WTC11 (cell line): ENCODE data around the gene ADIPOR2. TPM values are rescaled to one million over a fixed set of nuclear protein-coding genes. Genes with fewer than 3 reads are reported as not detected.

Experiments used
- ATAC-seq: fragments of 200-7000 bp; cut with Tn5 transposase; 2 replicates; pipeline ENCODE4 v1.10.0; 2021; ENCODE audit warnings: mild to moderate bottlenecking, moderate library complexity
- CTCF ChIA-PET: fragments of 300-600 bp; sonication (Branson Sonifier 250); formaldehyde crosslinking; loops from one replicate; lab custom pipeline; 2021; ENCODE audit warnings: antibody characterized with exemption; lab: Charles Lee
- POLR2A ChIA-PET: fragments of 350-600 bp; sonication (Branson Sonifier 250); formaldehyde crosslinking; loops from one replicate; lab custom pipeline; 2021; ENCODE audit warnings: antibody characterized with exemption; lab: Charles Lee
- DNase-seq: peaks from one replicate; pipeline ENCODE4 v3.0.0; 2021; ENCODE audit warnings: low spot score
- H3K27ac Mint-ChIP-seq: 2 replicates; pipeline ENCODE4 v1.8.0; 2021; ENCODE audit warnings: mixed read lengths
- H3K27me3 Mint-ChIP-seq: 2 replicates; pipeline ENCODE4 v1.8.0; 2021; ENCODE audit warnings: low read depth, mild to moderate bottlenecking, moderate library complexity, mixed read lengths
- H3K36me3 Mint-ChIP-seq: 2 replicates; pipeline ENCODE4 v1.8.0; 2021; ENCODE audit warnings: mixed read lengths
- H3K4me1 Mint-ChIP-seq: 2 replicates; pipeline ENCODE4 v1.8.0; 2022; ENCODE audit warnings: mixed read lengths
- H3K4me3 Mint-ChIP-seq: 2 replicates; pipeline ENCODE4 v1.8.0; 2021; ENCODE audit warnings: mild to moderate bottlenecking, moderate library complexity, mixed read lengths
- H3K9me3 Mint-ChIP-seq: 2 replicates; pipeline ENCODE4 v1.8.0; 2021; ENCODE audit warnings: mixed read lengths
- ATF1 ChIP-seq: sonication (generic); formaldehyde crosslinking; IDR thresholded peaks from 2 replicates; pipeline ENCODE4 v1.8.1; 2023; ENCODE audit warnings: mild to moderate bottlenecking, moderate library complexity, missing genetic modification reagents
- ESRRA ChIP-seq: sonication (generic); formaldehyde crosslinking; IDR thresholded peaks from 2 replicates; pipeline ENCODE4 v1.8.1; 2022; ENCODE audit warnings: mild to moderate bottlenecking, missing genetic modification reagents, borderline replicate concordance
- NFYB ChIP-seq: sonication (generic); formaldehyde crosslinking; conservative IDR thresholded peaks from 2 replicates; pipeline ENCODE4 v1.8.0; 2022; ENCODE audit warnings: low read depth, missing genetic modification reagents
- NR3C1 ChIP-seq: sonication (generic); formaldehyde crosslinking; conservative IDR thresholded peaks from 2 replicates; pipeline ENCODE4 v1.8.1; 2023; ENCODE audit warnings: low read depth, mild to moderate bottlenecking, missing genetic modification reagents
- RELA ChIP-seq: sonication (generic); formaldehyde crosslinking; IDR thresholded peaks from 2 replicates; pipeline ENCODE4 v1.8.1; 2022; ENCODE audit warnings: missing genetic modification reagents, mild to moderate bottlenecking, borderline replicate concordance
- ZNF219 ChIP-seq: sonication (generic); formaldehyde crosslinking; IDR thresholded peaks from 2 replicates; pipeline ENCODE4 v1.8.0; 2023; ENCODE audit warnings: missing genetic modification reagents, mild to moderate bottlenecking, borderline replicate concordance
- total RNA-seq: library from RNA; stranded (reverse); gene quantifications from 3 replicates; pipeline ENCODE4 v1.2.3, GENCODE V29; 2021
- TF ChIP-seq, protein P1 (sequence below): fragments of 250-450 bp; sonication (Bioruptor Pico); conservative IDR thresholded peaks from 2 replicates; pipeline ENCODE4 v1.9.0; 2021; ENCODE audit warnings: mild to moderate bottlenecking
- TF ChIP-seq, protein P2 (sequence below): sonication (generic); formaldehyde crosslinking; IDR thresholded peaks from 2 replicates; pipeline ENCODE4 v1.8.0; 2023; ENCODE audit warnings: missing genetic modification reagents, mild to moderate bottlenecking, borderline replicate concordance
- TF ChIP-seq, protein P3 (sequence below): sonication (generic); formaldehyde crosslinking; IDR thresholded peaks from 2 replicates; pipeline ENCODE4 v1.8.0; 2023; ENCODE audit warnings: missing genetic modification reagents
- TF ChIP-seq, protein P4 (sequence below): sonication (generic); formaldehyde crosslinking; IDR thresholded peaks from 2 replicates; pipeline ENCODE4 v1.8.1; 2022; ENCODE audit warnings: mild to moderate bottlenecking, moderate library complexity, missing genetic modification reagents
- TF ChIP-seq, protein P5 (sequence below): sonication (generic); formaldehyde crosslinking; IDR thresholded peaks from 2 replicates; pipeline ENCODE4 v1.8.1; 2023; ENCODE audit warnings: mild to moderate bottlenecking, missing genetic modification reagents, moderate library complexity
- TF ChIP-seq, protein P6 (sequence below): sonication (generic); formaldehyde crosslinking; IDR thresholded peaks from 2 replicates; pipeline ENCODE4 v1.8.0; 2022; ENCODE audit warnings: missing genetic modification reagents
- TF ChIP-seq, protein P7 (sequence below): fragments of 250-450 bp; sonication (Bioruptor Pico); IDR thresholded peaks from 2 replicates; pipeline ENCODE4 v1.9.0; 2021; ENCODE audit warnings: mild to moderate bottlenecking

Gene ADIPOR2
- total RNA-seq, 1 experiment from 2014 or later, result 38.4 TPM

DNA sequence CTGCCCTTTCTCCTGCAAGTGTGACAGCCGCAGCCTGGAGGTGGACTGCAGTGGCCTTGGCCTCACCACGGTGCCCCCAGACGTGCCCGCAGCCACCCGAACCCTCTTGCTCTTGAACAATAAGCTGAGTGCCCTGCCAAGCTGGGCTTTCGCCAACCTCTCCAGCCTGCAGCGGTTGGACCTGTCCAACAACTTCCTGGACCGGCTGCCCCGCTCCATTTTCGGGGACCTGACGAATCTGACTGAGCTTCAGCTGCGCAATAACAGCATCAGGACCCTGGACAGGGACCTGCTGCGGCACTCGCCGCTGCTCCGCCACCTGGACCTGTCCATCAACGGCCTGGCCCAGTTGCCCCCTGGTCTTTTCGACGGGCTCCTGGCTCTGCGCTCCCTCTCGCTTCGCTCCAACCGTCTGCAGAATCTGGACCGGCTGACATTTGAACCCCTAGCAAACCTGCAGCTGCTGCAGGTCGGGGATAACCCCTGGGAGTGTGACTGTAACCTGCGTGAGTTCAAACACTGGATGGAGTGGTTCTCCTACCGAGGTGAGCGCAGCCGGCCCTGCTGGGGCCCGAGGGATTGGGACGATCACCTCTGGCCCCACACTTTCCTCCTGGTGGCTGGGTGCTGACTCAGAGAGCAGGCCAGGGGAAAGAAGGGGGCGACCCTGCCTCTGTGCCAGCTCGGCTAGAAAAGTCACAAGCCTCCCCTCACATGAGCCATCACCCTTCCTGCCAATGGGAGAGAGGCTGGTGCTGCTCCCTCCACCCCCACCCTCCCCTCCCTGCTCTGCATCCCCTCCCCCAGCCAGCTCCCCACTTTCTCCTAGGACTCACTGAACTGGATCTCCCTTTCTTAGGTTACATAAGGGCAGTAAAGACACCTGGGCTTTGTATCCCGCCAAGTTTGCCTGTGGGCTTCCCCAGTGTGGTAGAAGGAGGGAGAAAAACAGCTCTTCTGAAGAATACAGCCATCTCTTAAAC, 140.4 kb downstream of the ADIPOR2 start (continued):
- 0 out of 2 replicates have a peak, but pooled peaks have one; percentile 51 for TF ChIP-seq NR3C1 (CRISPR knock-in tag)
- TF ChIP-seq, protein P1, sequence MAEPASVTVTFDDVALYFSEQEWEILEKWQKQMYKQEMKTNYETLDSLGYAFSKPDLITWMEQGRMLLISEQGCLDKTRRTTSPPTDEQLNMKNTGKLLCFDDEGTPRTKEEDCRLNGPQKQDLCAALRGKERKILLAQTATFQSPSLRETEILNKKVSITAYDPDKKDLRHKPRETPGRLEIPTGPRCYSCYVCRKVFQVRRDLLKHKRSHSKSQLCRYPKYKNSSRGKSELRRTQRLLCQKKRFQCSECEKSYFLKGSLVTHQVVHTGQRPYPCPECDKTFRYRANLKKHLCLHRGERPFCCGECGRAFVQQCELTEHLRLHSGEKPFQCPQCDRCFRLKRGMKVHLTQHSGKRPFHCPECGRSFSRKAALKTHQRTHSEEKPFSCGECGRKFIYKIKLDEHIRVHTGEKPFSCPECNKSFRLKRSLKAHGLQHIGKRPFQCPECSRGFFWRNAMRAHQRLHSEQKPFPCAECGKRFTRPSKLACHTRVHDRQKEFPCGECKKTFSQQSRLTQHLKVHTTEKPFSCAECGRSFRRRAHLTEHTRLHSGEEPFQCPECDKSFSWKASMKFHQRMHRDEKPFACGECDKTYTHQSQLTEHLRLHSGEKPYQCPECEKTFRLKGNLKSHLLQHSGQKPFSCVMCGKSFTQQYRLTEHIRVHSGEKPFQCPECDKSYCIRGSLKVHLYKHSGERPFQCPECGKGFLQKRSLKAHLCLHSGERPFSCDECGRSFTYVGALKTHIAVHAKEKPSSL, result no peak
- no peak for TF ChIP-seq ZNF219 (CRISPR knock-in tag)
- TF ChIP-seq, protein P2, sequence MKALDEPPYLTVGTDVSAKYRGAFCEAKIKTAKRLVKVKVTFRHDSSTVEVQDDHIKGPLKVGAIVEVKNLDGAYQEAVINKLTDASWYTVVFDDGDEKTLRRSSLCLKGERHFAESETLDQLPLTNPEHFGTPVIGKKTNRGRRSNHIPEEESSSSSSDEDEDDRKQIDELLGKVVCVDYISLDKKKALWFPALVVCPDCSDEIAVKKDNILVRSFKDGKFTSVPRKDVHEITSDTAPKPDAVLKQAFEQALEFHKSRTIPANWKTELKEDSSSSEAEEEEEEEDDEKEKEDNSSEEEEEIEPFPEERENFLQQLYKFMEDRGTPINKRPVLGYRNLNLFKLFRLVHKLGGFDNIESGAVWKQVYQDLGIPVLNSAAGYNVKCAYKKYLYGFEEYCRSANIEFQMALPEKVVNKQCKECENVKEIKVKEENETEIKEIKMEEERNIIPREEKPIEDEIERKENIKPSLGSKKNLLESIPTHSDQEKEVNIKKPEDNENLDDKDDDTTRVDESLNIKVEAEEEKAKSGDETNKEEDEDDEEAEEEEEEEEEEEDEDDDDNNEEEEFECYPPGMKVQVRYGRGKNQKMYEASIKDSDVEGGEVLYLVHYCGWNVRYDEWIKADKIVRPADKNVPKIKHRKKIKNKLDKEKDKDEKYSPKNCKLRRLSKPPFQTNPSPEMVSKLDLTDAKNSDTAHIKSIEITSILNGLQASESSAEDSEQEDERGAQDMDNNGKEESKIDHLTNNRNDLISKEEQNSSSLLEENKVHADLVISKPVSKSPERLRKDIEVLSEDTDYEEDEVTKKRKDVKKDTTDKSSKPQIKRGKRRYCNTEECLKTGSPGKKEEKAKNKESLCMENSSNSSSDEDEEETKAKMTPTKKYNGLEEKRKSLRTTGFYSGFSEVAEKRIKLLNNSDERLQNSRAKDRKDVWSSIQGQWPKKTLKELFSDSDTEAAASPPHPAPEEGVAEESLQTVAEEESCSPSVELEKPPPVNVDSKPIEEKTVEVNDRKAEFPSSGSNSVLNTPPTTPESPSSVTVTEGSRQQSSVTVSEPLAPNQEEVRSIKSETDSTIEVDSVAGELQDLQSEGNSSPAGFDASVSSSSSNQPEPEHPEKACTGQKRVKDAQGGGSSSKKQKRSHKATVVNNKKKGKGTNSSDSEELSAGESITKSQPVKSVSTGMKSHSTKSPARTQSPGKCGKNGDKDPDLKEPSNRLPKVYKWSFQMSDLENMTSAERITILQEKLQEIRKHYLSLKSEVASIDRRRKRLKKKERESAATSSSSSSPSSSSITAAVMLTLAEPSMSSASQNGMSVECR (CRISPR knock-in tag), result peak; percentile 86
- TF ChIP-seq ATF1 (CRISPR knock-in tag), result no peak
- no peak for TF ChIP-seq NFYB (CRISPR knock-in tag)

DNA sequence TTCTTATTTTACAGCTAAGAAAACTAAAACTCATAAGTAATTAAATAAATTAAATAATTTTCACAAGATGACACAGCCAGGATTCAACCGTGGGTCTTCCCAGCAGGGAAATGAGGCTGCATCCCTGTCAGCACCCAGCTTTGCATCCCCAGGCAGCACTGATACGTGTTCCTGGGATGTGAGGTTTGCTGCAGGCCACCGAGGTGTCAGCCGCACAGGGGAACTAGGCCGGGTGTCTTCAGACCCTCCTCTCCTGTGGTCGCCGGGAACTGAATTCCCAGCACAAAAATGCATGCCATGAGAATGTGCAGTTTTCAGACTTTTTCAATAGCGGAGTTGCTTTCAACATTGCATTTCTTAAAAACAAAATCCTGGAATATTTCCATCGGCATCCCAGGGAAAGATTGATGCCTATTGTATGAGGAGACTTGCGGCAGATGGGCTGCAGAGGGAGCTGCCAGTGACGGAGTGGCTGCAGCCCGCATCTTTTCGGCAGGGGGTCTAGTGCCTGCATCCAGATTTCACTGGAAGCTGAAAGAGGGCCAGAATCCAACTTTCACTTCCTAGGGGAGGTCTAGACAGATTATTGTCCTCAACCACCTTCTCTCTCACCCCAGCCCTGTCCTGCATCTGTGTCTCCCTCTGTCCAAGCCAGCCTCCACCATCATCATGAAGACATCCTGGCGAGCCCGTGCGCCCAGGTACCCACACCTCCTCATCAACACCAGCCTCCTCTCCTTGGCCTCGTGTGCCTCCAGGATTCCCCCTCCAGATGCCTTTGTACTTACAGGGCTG, 142.1 kb downstream of the ADIPOR2 start:
- POLR2A ChIA-PET, result no interaction called here
- DNase-seq, result no peak
- H3K36me3 Mint-ChIP-seq, result no peaks in the 10 kb centered on the region
- H3K27ac Mint-ChIP-seq, result no peak overlapping the region
- no peaks in the 10 kb centered on the region for H3K9me3 Mint-ChIP-seq
- no peak for ATAC-seq
- H3K4me1 Mint-ChIP-seq, result peaks cover 9% of the 10 kb centered on the region
- TF ChIP-seq, protein P1, result no peak
- TF ChIP-seq, protein P3, sequence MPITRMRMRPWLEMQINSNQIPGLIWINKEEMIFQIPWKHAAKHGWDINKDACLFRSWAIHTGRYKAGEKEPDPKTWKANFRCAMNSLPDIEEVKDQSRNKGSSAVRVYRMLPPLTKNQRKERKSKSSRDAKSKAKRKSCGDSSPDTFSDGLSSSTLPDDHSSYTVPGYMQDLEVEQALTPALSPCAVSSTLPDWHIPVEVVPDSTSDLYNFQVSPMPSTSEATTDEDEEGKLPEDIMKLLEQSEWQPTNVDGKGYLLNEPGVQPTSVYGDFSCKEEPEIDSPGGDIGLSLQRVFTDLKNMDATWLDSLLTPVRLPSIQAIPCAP (CRISPR knock-in tag), result no peak
- TF ChIP-seq RELA (CRISPR knock-in tag) (no peak), ZNF219 (CRISPR knock-in tag) (no peak), ESRRA (CRISPR knock-in tag) (no peak)
- TF ChIP-seq, protein P4, sequence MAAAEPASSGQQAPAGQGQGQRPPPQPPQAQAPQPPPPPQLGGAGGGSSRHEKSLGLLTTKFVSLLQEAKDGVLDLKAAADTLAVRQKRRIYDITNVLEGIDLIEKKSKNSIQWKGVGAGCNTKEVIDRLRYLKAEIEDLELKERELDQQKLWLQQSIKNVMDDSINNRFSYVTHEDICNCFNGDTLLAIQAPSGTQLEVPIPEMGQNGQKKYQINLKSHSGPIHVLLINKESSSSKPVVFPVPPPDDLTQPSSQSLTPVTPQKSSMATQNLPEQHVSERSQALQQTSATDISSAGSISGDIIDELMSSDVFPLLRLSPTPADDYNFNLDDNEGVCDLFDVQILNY (CRISPR knock-in tag), result no peak
- TF ChIP-seq, protein P5, sequence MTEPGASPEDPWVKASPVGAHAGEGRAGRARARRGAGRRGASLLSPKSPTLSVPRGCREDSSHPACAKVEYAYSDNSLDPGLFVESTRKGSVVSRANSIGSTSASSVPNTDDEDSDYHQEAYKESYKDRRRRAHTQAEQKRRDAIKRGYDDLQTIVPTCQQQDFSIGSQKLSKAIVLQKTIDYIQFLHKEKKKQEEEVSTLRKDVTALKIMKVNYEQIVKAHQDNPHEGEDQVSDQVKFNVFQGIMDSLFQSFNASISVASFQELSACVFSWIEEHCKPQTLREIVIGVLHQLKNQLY, result no peak
- TF ChIP-seq, protein P6, sequence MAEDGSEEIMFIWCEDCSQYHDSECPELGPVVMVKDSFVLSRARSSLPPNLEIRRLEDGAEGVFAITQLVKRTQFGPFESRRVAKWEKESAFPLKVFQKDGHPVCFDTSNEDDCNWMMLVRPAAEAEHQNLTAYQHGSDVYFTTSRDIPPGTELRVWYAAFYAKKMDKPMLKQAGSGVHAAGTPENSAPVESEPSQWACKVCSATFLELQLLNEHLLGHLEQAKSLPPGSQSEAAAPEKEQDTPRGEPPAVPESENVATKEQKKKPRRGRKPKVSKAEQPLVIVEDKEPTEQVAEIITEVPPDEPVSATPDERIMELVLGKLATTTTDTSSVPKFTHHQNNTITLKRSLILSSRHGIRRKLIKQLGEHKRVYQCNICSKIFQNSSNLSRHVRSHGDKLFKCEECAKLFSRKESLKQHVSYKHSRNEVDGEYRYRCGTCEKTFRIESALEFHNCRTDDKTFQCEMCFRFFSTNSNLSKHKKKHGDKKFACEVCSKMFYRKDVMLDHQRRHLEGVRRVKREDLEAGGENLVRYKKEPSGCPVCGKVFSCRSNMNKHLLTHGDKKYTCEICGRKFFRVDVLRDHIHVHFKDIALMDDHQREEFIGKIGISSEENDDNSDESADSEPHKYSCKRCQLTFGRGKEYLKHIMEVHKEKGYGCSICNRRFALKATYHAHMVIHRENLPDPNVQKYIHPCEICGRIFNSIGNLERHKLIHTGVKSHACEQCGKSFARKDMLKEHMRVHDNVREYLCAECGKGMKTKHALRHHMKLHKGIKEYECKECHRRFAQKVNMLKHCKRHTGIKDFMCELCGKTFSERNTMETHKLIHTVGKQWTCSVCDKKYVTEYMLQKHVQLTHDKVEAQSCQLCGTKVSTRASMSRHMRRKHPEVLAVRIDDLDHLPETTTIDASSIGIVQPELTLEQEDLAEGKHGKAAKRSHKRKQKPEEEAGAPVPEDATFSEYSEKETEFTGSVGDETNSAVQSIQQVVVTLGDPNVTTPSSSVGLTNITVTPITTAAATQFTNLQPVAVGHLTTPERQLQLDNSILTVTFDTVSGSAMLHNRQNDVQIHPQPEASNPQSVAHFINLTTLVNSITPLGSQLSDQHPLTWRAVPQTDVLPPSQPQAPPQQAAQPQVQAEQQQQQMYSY (CRISPR knock-in tag), result no peak
- TF ChIP-seq, protein P7, sequence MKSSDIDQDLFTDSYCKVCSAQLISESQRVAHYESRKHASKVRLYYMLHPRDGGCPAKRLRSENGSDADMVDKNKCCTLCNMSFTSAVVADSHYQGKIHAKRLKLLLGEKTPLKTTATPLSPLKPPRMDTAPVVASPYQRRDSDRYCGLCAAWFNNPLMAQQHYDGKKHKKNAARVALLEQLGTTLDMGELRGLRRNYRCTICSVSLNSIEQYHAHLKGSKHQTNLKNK, result no peak
- TF ChIP-seq, all 79 proteins: peak for 0
- H3K27me3 Mint-ChIP-seq, result peaks cover 8% of the 10 kb centered on the region; the same call in 1 of the 2 replicates
- no peak overlapping the region for H3K4me3 Mint-ChIP-seq
- CTCF ChIA-PET, result interaction anchor here (0.8 to 2.3 kb wide), 4 partner anchors 34 to 198 kb away, joined by 3 to 6 read pairs (median 4); no protein-coding TSS in a partner anchor
